ENCODE results near the gene FA2H.
A peak's percentile ranks its signal among the peaks of the same experiment; 100 is the strongest.

The FA2H gene

DNA sequence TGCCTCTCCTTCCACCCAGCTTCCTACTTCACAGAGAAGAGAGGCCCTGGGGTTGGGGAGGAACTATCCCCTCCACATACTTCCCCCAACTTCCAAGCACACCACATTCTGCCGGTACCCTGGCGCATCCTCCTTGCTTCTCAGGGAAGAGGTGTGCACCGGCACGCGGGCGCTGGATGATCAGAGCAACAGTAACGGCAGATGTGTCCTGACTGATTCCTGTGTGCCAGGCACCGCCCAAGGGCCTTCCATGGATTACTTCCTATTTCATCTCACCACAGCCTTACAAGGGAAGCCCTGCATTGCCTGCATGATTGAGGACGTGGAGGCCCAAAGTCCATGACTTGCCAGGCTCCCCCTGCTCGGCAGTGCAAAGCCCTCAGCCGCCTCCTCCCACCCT lies 52.9 kb downstream of the FA2H start:
- no peak for DNase-seq

DNA sequence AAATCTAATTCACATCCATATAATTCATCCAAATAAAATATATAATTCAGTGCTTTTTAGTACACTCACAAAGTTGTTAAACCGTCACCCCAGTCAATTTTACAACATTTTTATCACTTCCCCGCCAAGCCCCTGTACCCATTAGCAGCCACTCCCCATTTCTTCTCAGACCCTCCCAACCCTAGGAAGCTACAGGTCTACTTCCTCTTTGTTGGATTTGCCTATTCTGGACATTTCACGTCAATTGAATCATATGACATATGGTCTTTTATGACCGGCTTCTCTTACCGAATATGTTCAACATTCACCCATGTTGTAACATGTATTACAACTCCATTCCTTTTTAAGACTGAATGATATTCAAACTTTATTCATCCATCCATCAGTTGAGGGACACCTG lies 54.0 kb downstream of the FA2H start:
- no peak for DNase-seq

GRCh38 chr16:74718741-74719610 lies 55.6 kb downstream of the FA2H start:
- no peak for DNase-seq

DNA sequence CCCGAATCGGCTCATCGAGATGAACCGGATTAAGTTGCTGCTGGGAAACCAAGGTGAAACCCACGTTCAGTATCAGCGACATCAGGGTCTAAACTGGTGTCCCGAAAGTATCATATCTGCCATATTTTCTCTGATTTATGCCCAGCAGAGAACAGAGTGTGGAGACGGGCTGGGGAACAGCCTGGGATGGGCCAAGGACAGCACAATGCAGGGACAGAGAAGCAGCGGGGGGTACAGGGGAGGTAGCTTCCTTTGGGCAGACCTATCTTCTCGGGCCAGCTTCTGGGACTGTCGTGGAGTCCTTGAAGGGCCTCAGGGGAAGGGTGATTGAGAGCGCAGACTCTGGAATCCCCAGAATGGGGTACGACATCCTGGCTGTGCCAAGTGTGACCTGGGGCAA lies 56.5 kb downstream of the FA2H start:
- no peak for DNase-seq

GRCh38 chr16:74717367-74717766 lies 57.3 kb downstream of the FA2H start:
- no peak for DNase-seq

GRCh38 chr16:74716355-74716754 lies 58.3 kb downstream of the FA2H start:
- DNase-seq, result no peak

DNA sequence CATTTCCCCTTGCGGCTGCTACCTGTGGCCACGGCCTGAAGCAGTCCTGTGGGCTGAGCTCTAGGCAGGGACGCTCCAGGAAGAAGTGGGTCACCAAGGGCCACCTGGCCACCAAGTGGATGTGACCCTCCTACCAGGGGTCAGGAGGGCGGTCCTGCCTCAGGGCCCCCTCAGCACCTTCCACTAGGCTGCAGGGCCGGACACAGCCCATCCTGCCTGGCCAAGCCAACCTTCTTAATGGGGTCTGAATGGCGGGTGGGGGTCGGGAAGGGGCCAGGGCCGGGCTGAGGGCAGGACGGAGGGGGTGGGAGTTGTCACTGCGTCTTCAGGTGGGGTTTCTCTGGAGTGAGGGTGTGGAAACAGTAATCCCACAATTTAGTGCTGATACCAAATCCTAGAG lies 60.7 kb downstream of the FA2H start:
- DNase-seq, result no peak

- DNase-seq, result no peak
Measured at GRCh38 chr16:74713325-74713724, 61.3 kb downstream of the FA2H start.

DNA sequence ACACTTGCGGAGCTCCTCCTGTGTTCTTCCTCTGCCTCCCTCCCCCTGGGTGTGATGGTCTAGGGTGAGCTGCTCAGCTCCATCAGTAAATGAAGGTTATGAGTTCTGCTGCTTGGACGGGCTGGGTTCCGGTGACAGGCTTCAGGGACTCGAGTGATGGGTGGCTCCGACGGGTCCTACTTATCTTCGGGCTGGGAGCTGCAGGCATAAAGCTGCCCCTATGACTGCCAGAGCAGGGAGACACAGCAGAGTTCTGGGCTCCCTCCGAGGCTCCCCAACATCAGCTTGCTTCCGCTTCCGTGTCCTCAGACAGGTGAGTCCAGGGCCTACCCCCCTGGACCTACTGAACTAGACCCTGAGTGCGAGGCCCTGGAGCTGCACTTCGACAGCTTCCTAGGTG lies 62.7 kb downstream of the FA2H start:
- no peak for DNase-seq

GRCh38 chr16:74710401-74710800 lies 64.2 kb downstream of the FA2H start:
- DNase-seq, result no peak

- peak; percentile 81 for DNase-seq
Measured at GRCh38 chr16:74709441-74709877, 65.2 kb downstream of the FA2H start.

- peak; percentile 61 for DNase-seq
Measured at GRCh38 chr16:74700438-74701225, 74.0 kb downstream of the FA2H start, which contains the start of gene MLKL. TSS of gene MLKL (minus strand) at chr16:74700862. CDS start at chr16:74695757, 5,105 bp downstream.

GRCh38 chr16:74700116-74700437 lies 74.5 kb downstream of the FA2H start:
- peak; percentile 24 for DNase-seq

- no peak for DNase-seq
Measured at GRCh38 chr16:74699666-74700065, 75.0 kb downstream of the FA2H start.

DNA sequence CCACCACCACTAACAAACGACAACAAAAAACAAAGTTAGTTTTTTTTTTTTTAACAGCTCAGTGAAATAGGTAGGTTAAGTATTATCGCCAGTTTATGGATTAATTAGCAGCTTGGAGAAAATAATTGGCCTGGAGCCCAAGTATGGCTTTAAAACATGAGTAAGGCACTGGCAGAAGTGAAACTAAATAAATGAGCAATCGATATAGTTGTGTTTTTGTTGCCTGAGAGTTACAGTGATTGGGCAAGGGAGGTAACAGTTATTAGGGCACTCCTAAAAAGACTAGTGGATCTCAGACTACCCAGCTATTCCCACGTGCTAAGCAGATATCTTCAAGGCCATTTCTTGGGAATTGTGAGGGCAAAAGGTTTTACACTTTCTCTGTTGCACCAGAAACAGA lies 76.4 kb downstream of the FA2H start:
- DNase-seq, result no peak

DNA sequence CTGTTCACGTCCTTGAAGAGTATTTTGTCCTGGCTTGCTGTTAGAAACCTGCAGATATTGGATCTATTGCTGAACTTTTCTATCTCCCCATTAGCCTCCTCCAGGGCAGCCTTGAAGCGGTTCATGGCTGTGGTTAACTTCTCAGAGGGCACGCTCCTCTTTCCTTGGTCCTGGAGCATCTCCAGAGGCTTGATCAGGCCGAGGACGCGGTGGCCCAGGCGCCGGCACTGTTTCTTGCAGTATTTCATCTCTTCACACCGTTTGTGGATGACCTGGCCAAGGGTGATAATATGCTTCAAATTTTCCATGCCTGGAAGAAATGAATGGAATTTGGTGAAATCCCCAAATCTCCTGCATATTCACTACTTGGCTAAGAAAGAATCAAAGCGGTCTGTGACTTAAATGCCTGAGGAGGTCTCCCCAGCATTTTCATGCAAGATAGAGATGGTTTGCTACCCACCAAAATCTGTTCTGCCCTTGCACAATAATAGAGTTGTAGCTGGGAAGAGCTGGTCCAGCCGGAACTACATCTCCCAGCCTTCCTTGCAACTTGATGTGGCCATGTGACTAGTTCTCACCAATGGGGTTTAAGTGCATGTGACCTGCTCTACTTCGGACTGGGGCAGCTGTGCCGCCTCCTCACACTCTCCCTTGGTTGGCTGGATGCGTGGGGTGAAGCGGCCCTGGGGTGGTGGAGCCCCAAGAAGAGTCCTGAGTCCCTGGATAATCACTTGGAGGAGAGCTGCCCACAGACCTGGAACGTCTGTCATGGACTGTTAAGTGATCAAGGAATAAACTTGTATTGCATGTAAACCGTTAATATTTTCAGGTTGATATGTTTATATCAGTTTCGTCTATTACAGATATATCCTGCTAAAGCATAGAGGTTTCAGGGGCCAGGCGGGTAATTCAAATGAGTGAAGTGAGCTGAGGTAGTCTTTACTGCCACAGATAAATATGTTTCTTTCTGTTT lies 78.9 kb downstream of the FA2H start:
- DNase-seq, result peak; percentile 42

GRCh38 chr16:74691093-74691855 lies 83.3 kb downstream of the FA2H start:
- no peak for DNase-seq

DNA sequence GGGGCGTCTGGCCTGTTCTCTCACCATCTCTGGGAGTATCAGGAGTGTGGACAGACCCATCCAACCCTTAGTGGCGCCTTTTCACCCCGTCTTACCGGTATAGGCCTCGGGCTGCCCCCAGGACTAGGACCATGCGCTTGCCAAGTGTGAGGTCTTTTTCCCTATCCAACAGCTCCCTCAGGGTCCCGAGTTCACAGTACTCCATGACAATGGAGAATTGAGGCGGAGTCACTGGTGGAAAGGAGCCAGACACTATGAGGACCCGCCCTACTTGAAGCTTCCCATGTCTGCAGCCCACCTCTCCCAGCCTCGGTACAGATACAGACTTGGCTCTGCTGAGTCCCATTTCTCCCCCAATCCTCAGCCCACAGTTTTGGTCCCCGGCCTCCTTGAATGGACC lies 92.1 kb downstream of the FA2H start:
- DNase-seq, result no peak

- no peak for DNase-seq
Measured at GRCh38 chr16:74680681-74681080, 93.9 kb downstream of the FA2H start.

GRCh38 chr16:74679983-74680382 lies 94.6 kb downstream of the FA2H start:
- DNase-seq, result no peak

DNA sequence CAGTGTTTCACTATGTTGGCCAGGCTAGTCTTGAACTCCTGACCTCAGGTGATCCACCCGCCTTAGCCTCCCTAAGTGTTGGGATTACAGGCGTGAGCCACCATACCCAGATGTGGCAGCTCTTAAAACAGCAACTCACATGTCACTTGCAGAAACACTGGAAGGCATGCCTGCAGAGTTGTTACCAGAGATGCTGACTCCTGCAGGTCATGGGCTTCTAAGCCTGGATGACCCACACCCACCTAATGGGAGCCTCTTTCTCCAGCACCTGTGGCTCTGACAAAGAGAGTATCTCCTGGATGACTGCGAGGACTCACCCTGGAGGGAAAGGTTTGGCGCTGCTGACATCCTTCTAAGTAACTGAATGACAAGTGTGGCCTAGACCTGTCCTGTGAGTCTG lies 96.8 kb downstream of the FA2H start:
- no peak for DNase-seq

- no peak for DNase-seq
Measured at GRCh38 chr16:74673876-74674275, 100.7 kb downstream of the FA2H start.

Measured in activated naive CD4-positive, alpha-beta T cell treated with anti-CD3 and anti-CD28 coated beads, Interleukin-2, amount 50 U/mL, for 16 hours (primary cell).